Esophagus muscularis mucosa (tissue), 3 donors: Measurements from ENCODE around the gene NKAIN2.

Experiments
- CTCF ChIP-seq, 3 experiments: fragments of 200-600 bp in 2 of 3; fragments of 450-650 bp in 1 of 3; sonication (generic) in 2 of 3; IDR thresholded peaks; one replicate each; pipeline ENCODE4 v1.5.1; 2017 to 2019; ENCODE audit warnings: antibody characterized with exemption in 3 of 3, mild to moderate bottlenecking in 2 of 3, moderate library complexity in 1 of 3
- EP300 ChIP-seq: sonication (generic); formaldehyde crosslinking; IDR thresholded peaks from one replicate; pipeline ENCODE4 v1.6.1; 2017; ENCODE audit warnings: antibody characterized with exemption

GRCh38 chr6:124684621-124685020, 881.0 kb downstream of the NKAIN2 start:
- TF ChIP-seq EP300: no peak
- TF ChIP-seq CTCF (IDR thresholded peaks at IDR 0.05): no peak
